Activated T-helper 1 cell treated with Interleukin-2 at 50 U/mL for 16 hours (primary cell): ENCODE data around the gene RABEPK.
"Not testable (repeated sequence)": the region's sequence is repeated elsewhere in the genome, so short reads cannot be mapped to it uniquely, and the experiment has no call there.

ENCODE experiments used
- DNase-seq: peaks from one replicate; pipeline ENCODE4 v3.0.0-alpha.2; 2020; ENCODE audit warnings: low read depth

Gene RABEPK

GRCh38 chr9:125195591-125195990 lies 4.8 kb upstream of the RABEPK start:
- DNase-seq, result not testable (repeated sequence)

- no peak for DNase-seq
Measured at GRCh38 chr9:125202846-125203618, 2.7 kb downstream of the RABEPK start.

- no peak for DNase-seq
Measured at GRCh38 chr9:125204477-125204876, 4.1 kb downstream of the RABEPK start.

- no peak for DNase-seq
Measured at GRCh38 chr9:125214186-125214585, 13.8 kb downstream of the RABEPK start.

GRCh38 chr9:125218621-125219020 lies 18.3 kb downstream of the RABEPK start:
- no peak for DNase-seq

GRCh38 chr9:125224858-125225257 lies 24.5 kb downstream of the RABEPK start:
- DNase-seq, result not testable (repeated sequence)

- no peak for DNase-seq
Measured at GRCh38 chr9:125227761-125228160, 27.4 kb downstream of the RABEPK start.

GRCh38 chr9:125233678-125234077 lies 33.3 kb downstream of the RABEPK start:
- no peak for DNase-seq

- not testable (repeated sequence) for DNase-seq
Measured at GRCh38 chr9:125234099-125234498, 33.8 kb downstream of the RABEPK start.

- no peak for DNase-seq
Measured at GRCh38 chr9:125235804-125236519, 35.6 kb downstream of the RABEPK start.

GRCh38 chr9:125236520-125237159 lies 36.3 kb downstream of the RABEPK start:
- not testable (repeated sequence) for DNase-seq

- no peak for DNase-seq
Measured at GRCh38 chr9:125238127-125238914, 38.0 kb downstream of the RABEPK start.

GRCh38 chr9:125238915-125239446 lies 38.6 kb downstream of the RABEPK start:
- no peak for DNase-seq

- DNase-seq, result no peak
Measured at GRCh38 chr9:125239631-125240597, 39.6 kb downstream of the RABEPK start.

- DNase-seq, result no peak
Measured at GRCh38 chr9:125240649-125240999, 40.3 kb downstream of the RABEPK start.

GRCh38 chr9:125241000-125241862 lies 40.9 kb downstream of the RABEPK start, which contains the start of gene HSPA5:
Gene HSPA5 (minus strand): TSS chr9:125241343. CDS start chr9:125241126, 217 bp downstream.
- DNase-seq, result peak; percentile 99

- no peak for DNase-seq
Measured at GRCh38 chr9:125241863-125242739, 41.8 kb downstream of the RABEPK start.

GRCh38 chr9:125243792-125244260 lies 43.5 kb downstream of the RABEPK start:
- no peak for DNase-seq
